NCI-H2081 treated with DMSO at 0.1 percent for 48 hours (cell line): Measurements from ENCODE around the gene VWA1.
A peak's percentile ranks its signal among the peaks of the same experiment; 100 is the strongest.
"Not testable (repeated sequence)": the region's sequence is repeated elsewhere in the genome, so short reads cannot be mapped to it uniquely, and the experiment has no call there.

ENCODE experiments used
- DNase-seq: peaks from one replicate; lab custom pipeline; 2025; lab: John Stamatoyannopoulos, UW

Gene VWA1

DNA sequence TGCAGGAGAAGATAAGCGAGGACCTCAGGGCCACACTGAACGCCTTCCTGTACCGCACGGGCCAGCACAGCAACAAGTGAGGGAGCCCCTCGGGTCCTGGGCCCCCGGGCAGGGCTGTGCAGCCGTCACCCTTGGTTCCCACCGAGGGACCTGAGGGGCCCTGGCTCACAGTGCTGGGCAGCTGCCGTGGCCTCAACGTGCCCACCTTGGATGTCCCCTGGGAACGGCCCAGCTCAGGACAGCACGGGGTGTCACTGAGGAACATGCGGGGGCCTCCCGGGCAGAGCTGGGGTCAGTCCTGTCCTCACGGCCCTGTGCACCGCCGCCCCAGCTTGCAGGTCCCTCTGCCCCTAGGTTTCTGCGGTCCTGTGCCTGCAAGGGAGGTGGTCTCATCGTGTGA, 23.7 kb downstream of the VWA1 start:
- not testable (repeated sequence) for DNase-seq

DNA sequence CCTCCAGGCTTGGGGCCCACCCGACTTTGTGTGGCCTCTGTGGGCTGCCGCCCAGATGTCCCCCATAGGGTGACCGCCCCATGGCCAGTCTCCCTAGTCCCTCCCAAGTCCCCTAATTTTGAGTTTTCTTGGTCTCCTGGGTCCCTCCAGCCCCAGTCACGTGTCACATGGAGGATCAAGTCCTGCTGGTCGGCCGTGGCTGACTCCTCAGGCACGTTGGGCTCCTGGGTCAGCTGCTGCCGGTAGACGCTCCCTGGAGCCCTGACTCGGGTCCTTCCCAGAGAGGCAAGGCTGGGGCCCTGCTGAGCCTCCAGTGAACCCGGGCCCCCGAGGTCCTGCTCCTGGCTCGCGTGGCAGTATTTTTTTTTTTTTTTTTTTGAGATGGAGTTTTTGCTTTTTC, 24.2 kb downstream of the VWA1 start:
- DNase-seq, result not testable (repeated sequence)

DNA sequence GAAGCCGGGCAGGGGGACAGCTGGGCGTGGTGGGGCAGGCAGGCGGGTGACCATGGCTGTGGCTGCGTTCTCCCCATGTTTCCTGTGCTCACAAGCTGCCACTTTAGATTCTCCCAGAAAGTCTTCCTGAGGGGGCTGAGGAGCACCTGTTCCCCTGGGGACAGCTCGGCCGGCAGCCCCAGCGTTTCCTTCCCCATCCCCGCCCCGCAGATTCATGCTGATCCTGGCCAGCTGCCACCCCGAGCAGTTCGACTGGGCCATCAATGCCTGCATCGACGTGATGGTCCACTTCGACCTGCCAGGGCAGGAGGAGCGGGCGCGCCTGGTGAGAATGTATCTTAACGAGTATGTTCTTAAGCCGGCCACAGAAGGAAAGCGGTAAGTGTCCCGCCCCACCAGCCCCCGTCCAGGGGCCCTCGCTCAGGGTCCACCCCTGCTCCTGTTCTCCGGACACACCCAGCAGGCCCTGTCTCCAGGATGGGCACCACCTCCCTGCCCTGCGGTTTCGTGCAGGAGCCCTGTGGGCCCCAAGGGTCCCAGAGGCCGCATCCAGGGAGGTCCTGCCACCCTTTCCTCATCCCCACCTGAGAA, 25.1 kb downstream of the VWA1 start:
- DNase-seq, result no peak

DNA sequence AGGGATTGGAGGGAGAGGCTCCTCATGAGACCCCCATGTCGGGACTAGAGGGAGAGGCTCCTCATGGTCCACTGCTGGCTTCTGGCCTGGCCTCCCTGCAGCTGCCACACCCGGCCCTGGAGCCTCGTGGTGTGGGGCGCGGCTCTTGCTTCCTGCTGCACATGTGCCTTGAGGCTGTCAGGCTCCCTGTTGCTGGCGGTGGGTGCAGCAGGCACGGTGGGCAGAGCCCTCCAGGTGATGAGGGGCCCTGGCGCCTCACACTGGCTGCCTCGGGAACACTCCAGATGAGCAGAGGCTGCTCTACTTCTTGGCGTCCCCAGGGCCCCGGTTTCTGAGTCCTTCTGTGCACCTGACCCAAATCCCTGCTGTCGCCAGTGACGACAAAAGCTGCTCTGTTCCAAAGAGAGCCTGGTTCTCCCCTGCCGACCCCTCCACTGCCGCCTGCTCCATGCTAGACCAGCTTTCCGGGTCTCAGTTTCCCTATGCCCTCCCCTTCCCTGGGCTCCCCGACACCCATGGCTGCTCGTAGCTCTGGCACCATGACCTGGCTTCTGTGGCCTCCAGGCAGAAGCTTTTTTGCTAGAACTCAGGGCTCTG, 26.3 kb downstream of the VWA1 start:
- no peak for DNase-seq

DNA sequence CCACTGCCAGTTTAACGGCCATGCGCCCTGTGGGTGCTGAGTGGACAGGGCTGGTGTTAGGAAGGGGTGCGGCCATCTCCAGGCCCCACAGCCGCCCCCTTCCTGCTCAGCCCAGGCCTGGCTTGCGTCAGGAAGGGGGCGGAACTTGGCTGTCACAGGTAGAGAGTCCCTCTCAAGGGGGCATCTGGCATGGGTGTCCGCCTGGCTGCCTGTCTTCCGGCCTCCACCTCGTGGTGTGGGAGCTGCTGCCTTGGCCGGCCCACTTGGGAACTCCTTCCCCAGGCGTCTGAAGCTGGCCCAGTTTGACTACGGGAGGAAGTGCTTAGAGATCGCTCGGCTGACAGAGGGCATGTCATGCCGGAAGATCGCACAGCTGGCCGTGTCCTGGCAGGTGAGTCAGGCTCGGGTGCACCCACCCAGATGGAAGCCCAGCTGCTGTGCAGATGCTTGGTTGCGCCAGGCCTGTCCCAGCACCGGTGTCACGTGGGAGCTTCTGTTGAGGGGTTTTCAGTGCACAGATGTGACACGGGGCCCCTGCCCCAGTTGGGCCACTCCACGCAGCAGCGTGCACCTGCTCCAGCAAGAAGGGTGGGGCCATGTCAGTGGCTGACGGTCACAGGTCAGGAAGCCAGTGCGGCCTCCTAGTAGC, 27.0 kb downstream of the VWA1 start:
- no peak for DNase-seq

DNA sequence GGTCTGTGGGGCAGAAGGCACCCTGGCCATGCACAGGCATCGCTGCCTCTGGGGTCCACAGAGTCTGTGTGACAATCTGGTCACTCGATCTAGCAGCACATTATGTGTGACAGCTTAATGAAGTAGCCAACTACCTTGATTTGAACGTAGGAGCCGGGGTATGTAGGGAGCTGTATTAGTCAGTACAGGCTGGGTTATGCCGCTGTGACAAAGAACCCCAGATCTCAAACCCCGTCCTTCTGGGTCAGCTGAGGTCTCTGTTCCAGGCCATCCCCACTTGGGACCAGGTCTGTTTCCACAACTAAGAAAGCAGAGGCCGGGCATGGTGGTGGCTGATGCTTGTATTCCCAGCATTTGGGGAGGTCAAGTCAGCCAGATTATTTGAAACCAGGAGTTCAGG, 27.8 kb downstream of the VWA1 start:
- DNase-seq, result no peak

DNA sequence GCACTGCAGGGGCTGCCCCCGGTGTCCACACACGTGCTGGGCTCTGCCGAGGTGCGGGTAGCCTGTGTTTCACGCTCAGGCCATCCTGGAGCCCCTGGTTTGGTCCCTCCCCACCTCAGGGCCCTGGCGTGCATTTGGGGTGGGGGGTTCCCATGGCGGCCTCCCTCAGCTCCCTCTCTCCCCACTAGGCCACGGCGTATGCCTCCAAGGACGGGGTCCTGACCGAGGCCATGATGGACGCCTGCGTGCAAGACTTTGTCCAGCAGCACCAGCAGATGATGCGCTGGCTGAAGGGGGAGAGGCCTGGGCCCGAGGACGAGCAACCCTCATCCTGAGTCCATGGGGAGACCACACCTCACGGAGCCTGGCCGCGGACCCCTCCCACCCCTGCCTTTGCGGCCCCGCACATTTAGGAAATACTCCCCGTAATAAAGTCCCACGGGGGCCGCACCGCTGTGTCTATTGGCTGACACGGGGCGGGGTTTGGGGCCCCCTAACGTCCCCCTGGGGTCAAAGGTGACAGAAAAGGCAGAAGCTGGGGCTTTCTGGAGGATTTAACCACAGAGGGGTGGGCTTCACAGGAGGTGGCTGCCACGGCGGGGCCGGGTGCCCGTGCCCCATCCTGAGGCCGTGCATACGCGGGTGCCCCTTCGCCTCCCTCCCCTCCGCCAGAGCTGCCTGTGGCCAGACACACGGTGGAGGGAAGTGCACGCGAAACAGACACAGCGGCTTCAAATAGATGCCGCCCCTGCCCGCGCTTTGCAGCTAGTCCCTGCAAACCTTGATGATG, 32.9 kb downstream of the VWA1 start:
- DNase-seq, result not testable (repeated sequence)

DNA sequence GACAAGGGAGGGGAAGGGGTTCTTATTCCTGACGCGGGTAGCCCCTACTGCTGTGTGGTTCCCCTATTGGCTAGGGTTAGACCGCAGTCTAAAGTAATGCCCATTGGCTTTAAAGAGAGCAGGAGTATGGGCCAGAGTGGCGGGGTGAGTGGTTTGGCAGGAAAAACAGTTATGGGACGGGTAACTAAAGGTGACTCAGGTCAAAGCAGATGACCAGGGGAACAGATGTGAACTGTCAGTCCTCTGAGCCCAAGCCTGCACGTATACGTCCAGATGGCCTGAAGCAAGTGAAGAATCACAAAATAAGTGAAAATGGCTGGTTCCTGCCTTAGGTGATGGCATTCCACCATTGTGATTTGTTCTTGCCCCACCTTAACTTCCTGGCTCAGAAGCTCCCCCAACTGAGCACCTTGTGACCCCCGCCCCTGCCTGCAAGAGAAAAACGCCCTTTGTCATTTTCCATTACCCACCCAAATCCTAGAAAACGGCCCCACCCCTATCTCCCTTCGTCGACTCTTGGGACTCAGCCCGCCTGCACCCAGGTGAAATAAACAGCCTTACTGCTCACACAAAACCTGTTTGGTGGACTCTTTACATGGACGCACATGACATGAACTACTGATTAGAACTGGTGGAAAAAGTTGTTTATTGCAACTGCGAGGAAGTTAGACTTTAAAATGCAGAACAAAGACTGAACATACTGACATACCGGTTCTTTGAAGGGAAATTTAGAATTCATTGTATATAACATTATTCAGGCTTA, 35.3 kb downstream of the VWA1 start:
- DNase-seq, result no peak

DNA sequence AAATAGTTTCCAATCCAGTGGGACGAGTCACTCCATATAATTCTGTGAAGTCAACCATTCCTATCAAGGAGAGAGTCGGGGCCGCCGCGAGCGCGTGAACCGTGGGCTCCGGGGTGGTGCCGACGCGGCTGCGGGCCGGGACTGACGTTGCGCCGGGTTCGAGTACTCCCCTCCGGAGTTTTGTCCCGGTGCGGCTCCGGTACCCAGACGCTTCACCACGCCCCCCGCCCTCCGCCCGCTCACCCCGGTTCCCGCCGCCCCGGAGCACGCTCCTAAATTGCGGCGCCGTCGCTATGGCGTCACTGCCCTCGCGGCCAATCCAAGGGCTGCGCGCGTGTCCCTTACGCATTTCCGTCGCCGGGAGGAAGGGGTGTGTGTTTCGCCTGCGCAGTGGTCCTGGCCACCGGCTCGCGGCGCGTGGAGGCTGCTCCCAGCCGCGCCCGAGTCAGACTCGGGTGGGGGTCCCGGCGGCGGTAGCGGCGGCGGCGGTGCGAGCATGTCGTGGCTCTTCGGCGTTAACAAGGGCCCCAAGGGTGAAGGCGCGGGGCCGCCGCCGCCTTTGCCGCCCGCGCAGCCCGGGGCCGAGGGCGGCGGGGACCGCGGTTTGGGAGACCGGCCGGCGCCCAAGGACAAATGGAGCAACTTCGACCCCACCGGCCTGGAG, 36.0 kb downstream of the VWA1 start, which contains the start of gene ATAD3B:
TSS of gene ATAD3B (plus strand) at position 377 of the 664 bp plus-strand sequence. CDS start at position 497, 120 bp downstream.
- peak; percentile 13 for DNase-seq

DNA sequence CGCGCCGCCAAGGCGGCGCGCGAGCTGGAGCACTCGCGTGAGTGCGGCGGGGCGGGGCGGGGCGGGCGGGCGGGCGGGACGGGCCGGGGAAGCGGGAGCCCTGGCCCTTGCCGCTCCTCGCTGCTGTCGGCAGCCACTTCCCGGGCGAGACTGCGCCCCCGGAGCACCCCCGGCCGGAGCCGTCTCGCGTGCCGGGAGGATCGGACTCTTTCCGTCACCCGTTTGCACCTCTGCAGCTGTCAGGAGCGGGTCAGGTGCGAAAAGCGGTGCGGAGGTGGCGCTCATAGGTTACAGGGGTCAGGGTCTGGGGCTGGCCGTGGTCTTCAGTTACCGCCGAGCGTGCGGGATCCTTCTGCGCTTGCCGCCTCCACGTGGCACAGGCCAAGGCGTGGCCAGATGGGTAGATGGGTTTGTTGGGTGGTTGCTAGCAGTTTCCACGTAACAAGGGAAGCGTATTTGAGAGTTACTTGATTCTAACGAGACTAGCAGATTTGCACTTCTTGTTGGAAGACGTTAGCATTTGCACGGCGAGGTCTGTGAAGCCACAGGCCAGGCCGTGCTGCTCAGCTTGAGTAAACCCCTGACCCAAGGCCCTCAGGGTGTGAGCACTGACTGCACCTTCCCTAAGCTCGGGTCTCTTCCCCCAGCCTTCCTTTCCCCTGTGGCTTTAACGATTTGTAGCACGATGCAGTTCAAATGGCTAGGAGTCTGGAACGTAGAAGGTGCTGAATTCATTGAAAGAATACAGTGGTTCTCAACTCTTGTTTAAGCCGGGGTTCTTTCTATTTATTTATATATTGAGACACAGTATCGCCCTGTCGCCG, 36.8 kb downstream of the VWA1 start:
- DNase-seq, result not testable (repeated sequence)

DNA sequence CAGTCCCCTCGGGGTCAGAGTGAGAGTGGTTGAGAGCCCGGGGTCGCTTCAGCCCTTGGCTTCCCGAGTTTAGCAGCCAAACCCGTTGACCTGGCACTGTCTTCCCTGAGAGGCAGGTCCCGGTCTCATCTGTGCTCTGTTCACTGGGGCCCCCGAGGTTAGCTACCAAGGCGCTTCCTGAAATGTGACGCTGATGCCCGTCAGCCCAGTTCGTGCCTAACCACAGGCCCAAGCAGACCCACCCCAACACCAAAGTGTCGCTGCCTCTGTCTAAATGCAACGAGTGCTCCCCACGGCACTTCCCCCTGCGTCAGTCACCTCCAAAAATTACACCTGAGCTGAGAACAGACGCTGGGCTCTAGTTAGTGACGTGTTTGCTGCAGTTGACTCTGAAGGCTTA, 40.5 kb downstream of the VWA1 start:
- not testable (repeated sequence) for DNase-seq

DNA sequence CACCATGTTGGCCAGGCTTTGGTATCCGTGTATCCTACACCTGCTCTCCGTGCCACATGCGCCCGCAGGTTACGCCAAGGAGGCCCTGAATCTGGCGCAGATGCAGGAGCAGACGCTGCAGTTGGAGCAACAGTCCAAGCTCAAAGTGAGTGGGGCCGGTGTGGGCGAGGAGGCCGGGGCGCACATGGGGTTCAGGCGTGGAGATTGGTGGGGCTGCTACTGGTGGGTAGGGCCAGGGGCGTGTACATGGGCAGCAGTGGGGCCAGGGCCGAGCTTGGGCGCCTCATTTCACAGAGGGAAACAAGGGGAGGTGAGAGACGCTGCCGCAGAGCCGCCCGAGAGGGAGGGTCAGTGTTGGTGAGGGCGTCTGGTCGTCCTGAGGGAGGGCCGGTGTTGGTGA, 41.7 kb downstream of the VWA1 start:
- DNase-seq, result no peak

DNA sequence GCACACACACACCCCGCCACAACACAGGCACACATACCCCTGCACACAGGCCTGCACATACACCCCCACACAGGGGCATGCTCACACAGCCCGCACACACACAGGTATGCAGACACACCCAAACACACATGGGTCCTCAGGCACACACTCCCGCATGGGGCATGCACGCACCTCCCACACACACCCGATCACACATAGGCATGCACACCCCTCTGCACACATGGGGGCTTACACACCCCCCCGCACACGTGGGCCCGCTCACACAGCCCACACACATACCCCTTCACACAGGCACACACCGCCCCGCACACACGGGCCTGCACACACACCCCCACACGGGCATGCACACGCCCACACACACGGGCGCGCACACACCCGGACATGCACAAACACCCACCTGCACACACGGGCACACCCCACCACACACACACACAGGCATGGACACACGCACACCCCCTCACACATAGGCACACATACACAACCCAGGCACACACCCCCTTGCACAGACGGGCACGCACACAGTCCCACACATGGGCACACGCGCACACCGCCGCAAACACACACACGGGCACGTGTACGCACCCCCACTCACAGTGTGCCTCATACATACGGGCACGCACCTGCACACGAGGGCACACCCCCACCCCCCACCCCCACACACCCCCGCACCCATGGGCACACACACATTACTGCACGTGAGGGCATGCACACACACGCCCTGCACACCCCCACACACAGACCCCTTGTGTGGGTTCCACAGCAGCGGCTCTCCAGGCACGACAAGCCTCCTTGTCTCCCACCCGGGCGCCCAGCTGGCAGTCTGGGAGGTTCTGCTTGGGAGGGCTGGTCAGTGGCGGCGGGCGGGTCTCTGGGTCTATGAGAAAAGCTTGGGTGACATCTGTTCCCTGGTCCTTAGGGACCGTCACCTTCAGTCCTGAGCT, 44.3 kb downstream of the VWA1 start:
- no peak for DNase-seq

DNA sequence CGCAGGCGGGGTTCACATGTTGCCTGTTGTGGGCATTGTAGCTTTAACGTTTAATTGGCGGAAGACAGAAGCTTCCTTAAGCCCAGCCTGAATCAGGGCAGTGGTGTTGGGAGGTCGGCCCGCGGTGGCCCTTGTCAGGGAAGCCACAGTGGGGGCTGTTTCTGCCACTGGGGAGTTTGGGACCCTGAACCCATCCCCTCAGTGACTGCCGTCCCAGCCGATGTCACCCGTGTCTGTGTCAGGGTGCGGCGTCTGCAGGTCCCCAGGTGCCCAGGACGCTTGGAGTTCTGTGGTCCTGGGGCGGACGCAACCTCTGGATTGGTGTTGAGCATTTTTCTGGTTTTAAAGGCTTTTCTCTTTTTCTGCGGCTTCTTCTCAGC, 45.0 kb downstream of the VWA1 start:
- DNase-seq, result not testable (repeated sequence)

DNA sequence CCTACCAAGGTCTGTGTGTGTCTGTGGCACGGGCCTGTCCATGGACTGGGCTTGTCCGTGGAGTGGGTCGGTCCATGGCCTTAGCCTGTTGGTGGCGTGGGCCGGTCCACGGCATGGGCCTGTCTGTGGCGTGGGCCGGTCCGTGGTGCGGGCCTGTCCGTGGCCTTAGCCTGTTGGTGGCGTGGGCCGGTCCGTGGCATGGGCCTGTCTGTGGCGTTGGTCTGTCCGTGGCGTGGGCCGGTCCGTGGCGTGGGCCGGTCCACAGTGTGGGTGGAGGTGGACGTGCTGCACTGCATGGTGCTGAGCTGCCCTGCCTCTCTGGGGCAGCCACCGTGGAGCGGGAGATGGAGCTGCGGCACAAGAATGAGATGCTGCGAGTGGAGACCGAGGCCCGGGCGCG, 46.3 kb downstream of the VWA1 start:
- not testable (repeated sequence) for DNase-seq

DNA sequence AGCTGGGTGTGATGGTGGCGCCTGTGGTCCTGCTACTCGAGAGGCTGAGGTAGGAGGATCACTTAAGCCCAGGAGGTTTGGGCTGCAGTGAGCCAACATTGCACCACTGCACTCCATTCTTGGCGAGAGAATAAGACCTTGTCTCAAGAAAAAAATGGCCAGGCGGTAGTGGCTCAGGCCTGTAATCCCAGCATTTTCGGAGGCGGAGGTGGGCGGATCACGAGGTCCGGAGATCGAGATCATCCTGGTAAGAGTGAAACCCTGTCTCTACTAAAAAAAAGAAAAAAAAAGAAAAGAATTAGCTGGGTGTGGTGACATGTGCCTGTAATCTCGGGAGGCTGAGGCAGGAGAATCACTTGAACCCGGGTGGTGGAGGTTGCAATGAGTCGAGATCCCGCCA, 47.4 kb downstream of the VWA1 start:
- no peak for DNase-seq

DNA sequence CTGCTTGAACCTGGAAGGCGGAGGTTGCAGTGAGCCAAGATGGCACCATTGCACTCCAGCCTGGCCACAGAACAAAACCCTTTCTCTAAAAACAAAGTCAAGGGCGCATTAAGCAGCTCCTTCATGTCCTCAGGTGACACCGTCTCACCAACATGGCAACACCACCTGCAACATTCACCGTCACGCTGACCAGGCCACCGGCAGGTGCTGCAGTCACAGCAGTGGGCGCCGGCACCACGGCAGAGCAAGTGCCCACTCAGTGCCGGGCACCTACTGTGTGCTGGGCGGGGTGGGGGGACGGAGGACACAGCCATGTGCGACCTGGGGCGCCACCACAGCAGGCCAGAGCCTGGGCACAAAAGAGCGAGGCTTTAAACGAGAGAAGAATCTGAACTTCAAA, 48.2 kb downstream of the VWA1 start:
- DNase-seq, result no peak

DNA sequence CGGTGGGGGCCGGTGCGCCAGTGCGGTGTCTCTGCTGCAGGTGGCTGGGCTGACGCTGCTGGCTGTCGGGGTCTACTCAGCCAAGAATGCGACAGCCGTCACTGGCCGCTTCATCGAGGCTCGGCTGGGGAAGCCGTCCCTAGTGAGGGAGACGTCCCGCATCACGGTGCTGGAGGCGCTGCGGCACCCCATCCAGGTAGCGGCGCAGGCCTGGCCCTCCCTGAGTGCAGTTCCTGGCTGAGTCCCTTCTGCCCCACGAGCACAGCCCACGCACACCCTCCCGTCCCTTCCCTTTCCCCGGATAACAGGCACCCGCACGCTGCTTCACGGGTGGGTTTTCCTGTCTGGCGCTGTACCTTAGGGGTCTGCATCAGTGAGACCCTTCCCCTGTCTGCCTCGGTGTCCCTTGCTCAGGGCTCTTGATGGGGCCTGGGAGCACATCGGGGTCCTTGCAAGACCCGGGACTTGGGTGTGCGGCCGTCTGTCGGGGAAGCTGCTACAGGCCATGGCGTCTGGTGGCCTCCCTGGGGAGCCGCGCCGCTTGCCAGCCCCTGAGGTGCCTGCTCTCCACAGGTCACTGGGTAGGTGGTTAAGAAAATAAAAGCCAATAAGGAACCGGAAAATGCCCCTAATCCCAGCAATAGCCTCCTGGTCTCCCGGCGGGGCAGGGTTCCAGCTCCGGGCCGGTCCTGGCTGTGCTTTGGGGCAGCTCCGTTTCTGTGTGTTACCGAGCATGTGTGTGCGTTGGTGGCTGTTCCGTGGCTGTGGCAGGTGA, 49.7 kb downstream of the VWA1 start:
- DNase-seq, result not testable (repeated sequence)
